H9 (cell line): ENCODE results near the gene MKNK2. TPM values are rescaled to one million over a fixed set of nuclear protein-coding genes. Genes with fewer than 3 reads are reported as not detected.

ENCODE experiments used
- DNase-seq: peaks from one replicate; pipeline ENCODE4 v3.0.0-alpha.2; 2017
- H2AFZ ChIP-seq: one replicate; pipeline ENCODE4 v1.6.1; 2013; ENCODE audit warnings: mild to moderate bottlenecking, low read length, control low read depth, moderate library complexity
- H2AK5ac ChIP-seq: 2 replicates; pipeline ENCODE4 v1.6.1; 2013; ENCODE audit warnings: low read length, control low read depth, mixed read lengths; ENCODE audit not compliant: insufficient read length
- H2BK120ac ChIP-seq: one replicate; pipeline ENCODE4 v1.6.1; 2013; ENCODE audit warnings: low read depth, mild to moderate bottlenecking, low read length, control low read depth, inconsistent platforms; ENCODE audit not compliant: poor library complexity, severe bottlenecking
- H2BK12ac ChIP-seq: 2 replicates; pipeline ENCODE4 v1.6.1; 2013; ENCODE audit warnings: low read length, control low read depth, mixed read lengths, low read depth; ENCODE audit not compliant: insufficient read length
- H2BK15ac ChIP-seq: 2 replicates; pipeline ENCODE4 v1.6.1; 2013; ENCODE audit warnings: low read depth, low read length, control low read depth
- H2BK20ac ChIP-seq: one replicate; pipeline ENCODE4 v1.6.1; 2013; ENCODE audit warnings: low read depth, mild to moderate bottlenecking, low read length, control low read depth, inconsistent platforms; ENCODE audit not compliant: poor library complexity, severe bottlenecking
- H2BK5ac ChIP-seq: 2 replicates; pipeline ENCODE4 v1.6.1; 2013; ENCODE audit warnings: low read length, control low read depth, mixed read lengths; ENCODE audit not compliant: insufficient read length
- H3K14ac ChIP-seq: 2 replicates; pipeline ENCODE4 v1.6.1; 2013; ENCODE audit warnings: low read length, control low read depth; ENCODE audit not compliant: insufficient read depth
- H3K18ac ChIP-seq: 2 replicates; pipeline ENCODE4 v1.6.1; 2013; ENCODE audit warnings: low read depth, mild to moderate bottlenecking, mixed read lengths, low read length, control low read depth; ENCODE audit not compliant: insufficient read length
- H3K23ac ChIP-seq: 2 replicates; pipeline ENCODE4 v1.6.1; 2013; ENCODE audit warnings: low read length, control low read depth, mixed read lengths, low read depth; ENCODE audit not compliant: insufficient read length
- H3K23me2 ChIP-seq: 2 replicates; pipeline ENCODE4 v1.6.1; 2013; ENCODE audit warnings: low read depth, mild to moderate bottlenecking, mixed read lengths, low read length, control low read depth; ENCODE audit not compliant: insufficient read length, poor library complexity, severe bottlenecking
- H3K27ac ChIP-seq: 2 replicates; pipeline ENCODE4 v1.5.1; 2013; ENCODE audit warnings: low read length, control low read depth, mixed read lengths, low read depth; ENCODE audit not compliant: insufficient read length
- H3K27me3 ChIP-seq: 2 replicates; pipeline ENCODE4 v1.6.1; 2013; ENCODE audit warnings: low read length, control low read depth, inconsistent platforms; ENCODE audit not compliant: insufficient read depth
- H3K4ac ChIP-seq: 2 replicates; pipeline ENCODE4 v1.6.1; 2013; ENCODE audit warnings: low read depth, mild to moderate bottlenecking, control low read depth, inconsistent platforms, low read length, moderate library complexity
- H3K4me1 ChIP-seq: 2 replicates; pipeline ENCODE4 v1.6.1; 2013; ENCODE audit warnings: low read length, control low read depth, inconsistent platforms; ENCODE audit not compliant: insufficient read depth
- H3K4me2 ChIP-seq: 2 replicates; pipeline ENCODE4 v1.6.1; 2013; ENCODE audit warnings: low read length, control low read depth, mixed read lengths; ENCODE audit not compliant: insufficient read length, insufficient read depth
- H3K56ac ChIP-seq: 2 replicates; pipeline ENCODE4 v1.6.1; 2013; ENCODE audit warnings: low read depth, mild to moderate bottlenecking, mixed read lengths, low read length, control low read depth; ENCODE audit not compliant: insufficient read length
- H3K79me1 ChIP-seq: 2 replicates; pipeline ENCODE4 v1.6.1; 2013; ENCODE audit warnings: low read depth, mild to moderate bottlenecking, moderate library complexity, low read length, control low read depth, inconsistent platforms; ENCODE audit not compliant: insufficient read depth, poor library complexity, severe bottlenecking
- H3K79me2 ChIP-seq: 2 replicates; pipeline ENCODE4 v1.6.1; 2013; ENCODE audit warnings: low read length, control low read depth, inconsistent platforms; ENCODE audit not compliant: insufficient read depth
- H3K9ac ChIP-seq: 2 replicates; pipeline ENCODE4 v1.6.1; 2013; ENCODE audit warnings: low read length, control low read depth, mixed read lengths; ENCODE audit not compliant: insufficient read length; ENCODE audit errors: extremely low read depth
- H3K9me3 ChIP-seq: one replicate; pipeline ENCODE4 v1.6.1; 2013; ENCODE audit warnings: low read depth, low read length, inconsistent platforms; ENCODE audit not compliant: control insufficient read depth
- H3T11ph ChIP-seq: one replicate; pipeline ENCODE4 v1.6.1; 2013; ENCODE audit warnings: mild to moderate bottlenecking, low read length, control low read depth, inconsistent platforms
- H4K20me1 ChIP-seq: one replicate; pipeline ENCODE4 v1.6.1; 2013; ENCODE audit not compliant: control insufficient read depth, insufficient read length, insufficient read depth
- H4K5ac ChIP-seq: 2 replicates; pipeline ENCODE4 v1.6.1; 2013; ENCODE audit warnings: low read depth, mild to moderate bottlenecking, mixed read lengths, low read length, control low read depth; ENCODE audit not compliant: insufficient read length
- H4K8ac ChIP-seq: replicated peaks from 2 replicates; pipeline ENCODE4 v1.6.1; 2013; ENCODE audit warnings: low read length, control low read depth, mixed read lengths, low read depth; ENCODE audit not compliant: insufficient read length
- H4K91ac ChIP-seq: 2 replicates; pipeline ENCODE4 v1.6.1; 2013; ENCODE audit warnings: low read depth, mild to moderate bottlenecking, moderate library complexity, mixed read lengths, low read length, control low read depth; ENCODE audit not compliant: insufficient read length
- H3K27ac Mint-ChIP-seq, 3 experiments: 2 replicates in 2 of 3; 3 replicates in 1 of 3; pipeline ENCODE4 v1.8.0; 2020 to 2021; ENCODE audit warnings: mixed read lengths in 3 of 3, mild to moderate bottlenecking in 1 of 3, moderate library complexity in 1 of 3
- H3K27me3 Mint-ChIP-seq: 2 replicates; pipeline ENCODE4 v1.8.0; 2021; ENCODE audit warnings: low read depth, mild to moderate bottlenecking, moderate library complexity, mixed read lengths
- H3K36me3 Mint-ChIP-seq, 3 experiments: 2 replicates in 2 of 3; 3 replicates in 1 of 3; pipeline ENCODE4 v1.8.0; 2020 to 2021; ENCODE audit warnings: low read depth in 3 of 3, mixed read lengths in 3 of 3; ENCODE audit not compliant: insufficient read depth in 1 of 3
- H3K4me1 Mint-ChIP-seq, 2 experiments: 2 replicates each; pipeline ENCODE4 v1.8.0; 2020; ENCODE audit warnings: mixed read lengths in 2 of 2
- H3K4me3 Mint-ChIP-seq, 2 experiments: 2 replicates in 1 of 2; 3 replicates in 1 of 2; pipeline ENCODE4 v1.8.0; 2020 to 2021; ENCODE audit warnings: mild to moderate bottlenecking in 2 of 2, mixed read lengths in 2 of 2, moderate library complexity in 1 of 2
- H3K9me3 Mint-ChIP-seq, 2 experiments: 2 replicates in 1 of 2; 3 replicates in 1 of 2; pipeline ENCODE4 v1.8.0; 2020; ENCODE audit warnings: mild to moderate bottlenecking in 2 of 2, mixed read lengths in 2 of 2, moderate library complexity in 1 of 2
- CTCF ChIP-seq: fragments of 200-600 bp; sonication (generic); conservative IDR thresholded peaks from 3 replicates; pipeline ENCODE4 v1.8.0; 2021; ENCODE audit warnings: antibody characterized with exemption, mild to moderate bottlenecking
- WGBS: extraction: QIAGEN DNeasy Blood & Tissue Kit; methylation state at CpG from one replicate; pipeline ENCODE4 v1.1.7; 2013; ENCODE audit warnings: missing lambda C conversion rate, low lambda C conversion rate, mixed read lengths; ENCODE audit not compliant: insufficient read length; ENCODE audit errors: extremely low coverage; 5-methylcytosine and 5-hydroxymethylcytosine counted together
- total RNA-seq: library from RNA; stranded (reverse); gene quantifications from 2 replicates; pipeline ENCODE4 v1.2.1, GENCODE V29; 2021

Gene MKNK2
- total RNA-seq, 1 experiment from 2014 or later, result 153 TPM

GRCh38 chr19:2040647-2041432 lies 10.2 kb downstream of the MKNK2 start:
- H2BK15ac ChIP-seq, result 0 out of 2 replicates have a peak overlapping the region, but pooled peaks have one; percentile 7
- no peaks in the 10 kb centered on the region for H3K9me3 ChIP-seq
- H3K23me2 ChIP-seq, result no peaks in the 10 kb centered on the region
- no peaks in the 10 kb centered on the region for H3K27me3 ChIP-seq
- no peak overlapping the region for H2BK120ac ChIP-seq
- peaks cover 4 to 5% of the 10 kb centered on the region in 2 experiments; a peak in 3 of 5 replicates for H3K9me3 Mint-ChIP-seq
- DNase-seq, result no peak
- peak overlapping the region; percentile 52 for H4K91ac ChIP-seq
- no peak overlapping the region for H2BK12ac ChIP-seq
- H3K4me1 ChIP-seq, result no peaks in the 10 kb centered on the region; the same call in 1 of the 2 replicates
- H2BK5ac ChIP-seq, result no peak overlapping the region
- H3K56ac ChIP-seq, result no peak overlapping the region
- H2AK5ac ChIP-seq, result no peak overlapping the region
- H4K8ac ChIP-seq, result no peak overlapping the region
- peaks cover 7 to 31% (median 23%) of the 10 kb centered on the region in 3 experiments for H3K36me3 Mint-ChIP-seq
- no peak for TF ChIP-seq CTCF
- H3K27ac ChIP-seq, result no peak overlapping the region
- H3K4me1 Mint-ChIP-seq, result peaks cover 8 to 19% of the 10 kb centered on the region in 2 experiments
- no CpG with 5 or more reads among the region's 28 CpGs for WGBS
- peaks cover 4% of the 10 kb centered on the region for H4K20me1 ChIP-seq
- H3K9ac ChIP-seq, result no peak overlapping the region
- H3K18ac ChIP-seq, result peak overlapping the region; percentile 21
- peak overlapping the region; percentile 25; the same call in 1 of the 2 replicates for H3K4ac ChIP-seq
- no peak overlapping the region for H3K4me2 ChIP-seq
- no peaks in the 10 kb centered on the region; the same call in 1 of the 2 replicates for H3K27me3 Mint-ChIP-seq
- no peak overlapping the region for H3K23ac ChIP-seq
- H2AFZ ChIP-seq, result no peak overlapping the region
- H3K27ac Mint-ChIP-seq, result peak overlapping the region in 1 of 3 experiments; percentile 88; a peak in 3 of 7 replicates
- no peaks in the 10 kb centered on the region for H3K79me2 ChIP-seq
- H3T11ph ChIP-seq, result no peak overlapping the region
- H2BK20ac ChIP-seq, result no peak overlapping the region
- peaks cover 4% of the 10 kb centered on the region for H3K79me1 ChIP-seq
- no peak overlapping the region for H4K5ac ChIP-seq
- 0 out of 2 replicates have a peak overlapping the region, but pooled peaks have one; percentile 43 for H3K14ac ChIP-seq
- no peak overlapping the region for H3K4me3 Mint-ChIP-seq
